Measurements from ENCODE around the gene BCAS1.

Gene BCAS1

GRCh38 chr20:54058420-54059139 is 11.8 kb downstream of the BCAS1 start:
- TF ChIP-seq, protein P1, sequence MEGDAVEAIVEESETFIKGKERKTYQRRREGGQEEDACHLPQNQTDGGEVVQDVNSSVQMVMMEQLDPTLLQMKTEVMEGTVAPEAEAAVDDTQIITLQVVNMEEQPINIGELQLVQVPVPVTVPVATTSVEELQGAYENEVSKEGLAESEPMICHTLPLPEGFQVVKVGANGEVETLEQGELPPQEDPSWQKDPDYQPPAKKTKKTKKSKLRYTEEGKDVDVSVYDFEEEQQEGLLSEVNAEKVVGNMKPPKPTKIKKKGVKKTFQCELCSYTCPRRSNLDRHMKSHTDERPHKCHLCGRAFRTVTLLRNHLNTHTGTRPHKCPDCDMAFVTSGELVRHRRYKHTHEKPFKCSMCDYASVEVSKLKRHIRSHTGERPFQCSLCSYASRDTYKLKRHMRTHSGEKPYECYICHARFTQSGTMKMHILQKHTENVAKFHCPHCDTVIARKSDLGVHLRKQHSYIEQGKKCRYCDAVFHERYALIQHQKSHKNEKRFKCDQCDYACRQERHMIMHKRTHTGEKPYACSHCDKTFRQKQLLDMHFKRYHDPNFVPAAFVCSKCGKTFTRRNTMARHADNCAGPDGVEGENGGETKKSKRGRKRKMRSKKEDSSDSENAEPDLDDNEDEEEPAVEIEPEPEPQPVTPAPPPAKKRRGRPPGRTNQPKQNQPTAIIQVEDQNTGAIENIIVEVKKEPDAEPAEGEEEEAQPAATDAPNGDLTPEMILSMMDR (IDR thresholded peaks at IDR 0.05; ENCODE audit: control insufficient read depth, extremely low read depth, insufficient read depth) = no peak
- DNase-seq (ENCODE audit: low read depth) = no peak
- no peak overlapping the region for H3K4me3 ChIP-seq (ENCODE audit: low read depth, low read length)

GRCh38 chr20:54056762-54057639 is 13.4 kb downstream of the BCAS1 start:
- no peak overlapping the region for H3K4me3 ChIP-seq (ENCODE audit: low read depth, low read length)
- DNase-seq (ENCODE audit: low read depth) = no peak
- TF ChIP-seq, protein P1 (IDR thresholded peaks at IDR 0.05; ENCODE audit: control insufficient read depth, extremely low read depth, insufficient read depth) = no peak

DNA sequence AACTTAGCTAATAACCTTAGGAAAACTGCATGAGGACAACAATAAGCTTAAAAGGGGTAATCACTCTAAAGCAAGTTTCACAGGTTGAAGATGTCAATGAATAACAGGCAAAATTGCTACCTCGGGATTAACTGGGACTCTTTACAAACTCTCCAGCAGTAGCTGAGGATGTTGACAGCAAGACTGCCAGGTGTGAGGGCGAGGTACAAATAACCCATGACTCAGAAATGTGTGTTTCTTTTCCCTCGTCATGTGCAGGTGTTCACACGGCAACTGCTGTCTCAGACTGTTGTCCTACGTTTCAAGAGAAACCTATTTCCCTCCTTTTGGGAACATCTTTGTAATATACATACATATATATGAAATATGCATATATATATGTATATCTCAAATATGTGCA is 15.9 kb downstream of the BCAS1 start:
- no peak overlapping the region for H3K4me3 ChIP-seq (ENCODE audit: low read depth, low read length)
- DNase-seq (ENCODE audit: low read depth) = no peak
- TF ChIP-seq, protein P1 (IDR thresholded peaks at IDR 0.05; ENCODE audit: control insufficient read depth, extremely low read depth, insufficient read depth) = no peak

GRCh38 chr20:54051068-54051467 is 19.3 kb downstream of the BCAS1 start:
- H3K4me3 ChIP-seq (ENCODE audit: low read depth, low read length) = no peak overlapping the region
- TF ChIP-seq, protein P1 (IDR thresholded peaks at IDR 0.05; ENCODE audit: control insufficient read depth, extremely low read depth, insufficient read depth) = no peak
- DNase-seq (ENCODE audit: low read depth) = no peak

GRCh38 chr20:54048891-54049545 is 21.4 kb downstream of the BCAS1 start:
- H3K4me3 ChIP-seq (ENCODE audit: low read depth, low read length) = no peak overlapping the region
- no peak for DNase-seq (ENCODE audit: low read depth)
- TF ChIP-seq, protein P1 (IDR thresholded peaks at IDR 0.05; ENCODE audit: control insufficient read depth, extremely low read depth, insufficient read depth) = no peak

GRCh38 chr20:54048481-54048880 is 21.9 kb downstream of the BCAS1 start:
- H3K4me3 ChIP-seq (ENCODE audit: low read depth, low read length) = no peak overlapping the region
- TF ChIP-seq, protein P1 (IDR thresholded peaks at IDR 0.05; ENCODE audit: control insufficient read depth, extremely low read depth, insufficient read depth) = no peak
- DNase-seq (ENCODE audit: low read depth) = no peak
